Measurements from ENCODE around the gene ANKRD16. TPM values are rescaled to one million over a fixed set of nuclear protein-coding genes. Genes with fewer than 3 reads are reported as not detected.
"Not testable (repeated sequence)": the region's sequence is repeated elsewhere in the genome, so short reads cannot be mapped to it uniquely, and the experiment has no call there.

Gene ANKRD16
- total RNA-seq, 2 experiments from 2014 or later: 7.5 to 7.8 TPM

DNA sequence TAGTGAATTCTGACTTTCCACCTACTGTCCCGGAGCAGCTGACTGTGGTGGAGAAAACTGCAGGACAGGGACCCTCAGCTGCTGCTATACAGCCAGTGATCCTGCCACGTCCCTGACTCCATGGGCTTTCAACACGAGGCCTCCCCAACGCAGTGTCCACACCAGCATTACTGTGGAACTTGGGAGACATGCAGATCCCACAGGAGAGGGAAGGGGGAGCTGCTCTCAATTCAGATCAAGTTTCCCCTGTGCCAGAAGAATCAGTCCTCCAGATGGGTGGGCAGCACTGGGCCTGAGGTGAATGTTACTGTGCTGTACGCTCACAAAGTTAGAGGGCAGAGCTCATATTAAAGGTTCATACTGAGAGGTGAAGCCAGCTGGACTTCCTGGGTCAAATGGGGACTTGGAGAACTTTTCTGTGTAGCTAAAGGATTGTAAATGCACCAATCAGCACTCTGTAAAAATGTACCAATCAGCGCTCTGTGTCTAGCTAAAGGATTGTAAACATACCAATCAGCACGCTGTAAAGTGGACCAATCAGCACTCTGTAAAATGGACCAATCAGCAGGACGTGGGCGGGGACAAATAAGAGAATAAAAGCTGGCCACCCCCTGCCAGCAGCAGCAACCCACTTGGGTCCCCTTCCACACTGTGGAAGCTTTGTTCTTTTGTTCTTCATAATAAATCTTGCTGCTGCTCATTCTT lies 26.6 kb downstream of the ANKRD16 start:
- H3K9me3 Mint-ChIP-seq; H3K27me3 Mint-ChIP-seq; H3K36me3 Mint-ChIP-seq (ENCODE audit: low read depth); H3K4me1 Mint-ChIP-seq (ENCODE audit: low read depth); CTCF ChIA-PET; ATAC-seq; H3K4me3 Mint-ChIP-seq; intact Hi-C loops (cut with micrococcal nuclease); H3K27ac Mint-ChIP-seq; DNase-seq: not testable (repeated sequence)
- POLR2A ChIA-PET: interaction anchor here (1.5 kb wide), 1 partner anchor 21 kb away, joined by 3 read pairs; no protein-coding TSS in a partner anchor

DNA sequence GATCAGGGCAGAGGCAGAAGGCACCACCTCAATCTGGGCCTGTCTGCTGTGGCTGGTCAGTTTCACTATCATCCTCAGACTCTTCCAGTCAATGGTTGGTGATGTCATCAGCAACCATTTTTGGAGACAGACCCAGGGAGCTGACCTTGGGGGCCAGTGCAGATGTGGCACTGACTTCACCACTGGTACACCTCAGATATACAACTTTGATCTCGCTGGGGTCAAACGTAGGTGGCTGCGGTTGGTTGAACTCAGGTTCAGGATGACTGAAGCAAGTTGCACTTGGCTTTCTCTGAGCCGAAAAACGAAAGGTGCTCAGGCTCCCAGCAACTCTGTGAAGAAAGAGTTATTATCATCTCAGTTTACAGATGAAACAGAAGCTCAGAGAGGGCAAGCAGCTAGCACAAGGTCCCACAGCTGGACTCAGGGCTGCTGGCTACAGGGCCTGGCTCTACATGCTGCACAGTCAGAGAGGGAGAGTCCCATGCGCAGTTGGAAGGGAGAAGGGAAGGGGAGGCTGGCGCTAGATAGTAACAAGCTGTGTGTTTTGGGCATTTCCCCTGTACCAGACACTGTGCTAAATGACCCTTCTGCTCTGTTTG lies 27.2 kb downstream of the ANKRD16 start:
- ATAC-seq: peak; percentile 55
- no peak overlapping the region for H3K4me3 Mint-ChIP-seq
- ChIA-PET CTCF (interaction anchor here (1.4 kb wide), 1 partner anchor 12 kb away, joined by 3 read pairs; no protein-coding TSS in a partner anchor), POLR2A (interaction anchor here (0.7 to 1.5 kb wide), 2 partner anchors 21 to 1947 kb away, joined by 3 read pairs; no protein-coding TSS in a partner anchor)
- DNase-seq: peak; percentile 27
- no peaks in the 10 kb centered on the region for H3K9me3 Mint-ChIP-seq
- no peaks in the 10 kb centered on the region for H3K4me1 Mint-ChIP-seq (ENCODE audit: low read depth)
- intact Hi-C loops (cut with micrococcal nuclease): no loop called here
- H3K27ac Mint-ChIP-seq: peak overlapping the region; percentile 3
- H3K27me3 Mint-ChIP-seq: no peaks in the 10 kb centered on the region
- no peaks in the 10 kb centered on the region for H3K36me3 Mint-ChIP-seq (ENCODE audit: low read depth)
- TF ChIP-seq, protein P1, sequence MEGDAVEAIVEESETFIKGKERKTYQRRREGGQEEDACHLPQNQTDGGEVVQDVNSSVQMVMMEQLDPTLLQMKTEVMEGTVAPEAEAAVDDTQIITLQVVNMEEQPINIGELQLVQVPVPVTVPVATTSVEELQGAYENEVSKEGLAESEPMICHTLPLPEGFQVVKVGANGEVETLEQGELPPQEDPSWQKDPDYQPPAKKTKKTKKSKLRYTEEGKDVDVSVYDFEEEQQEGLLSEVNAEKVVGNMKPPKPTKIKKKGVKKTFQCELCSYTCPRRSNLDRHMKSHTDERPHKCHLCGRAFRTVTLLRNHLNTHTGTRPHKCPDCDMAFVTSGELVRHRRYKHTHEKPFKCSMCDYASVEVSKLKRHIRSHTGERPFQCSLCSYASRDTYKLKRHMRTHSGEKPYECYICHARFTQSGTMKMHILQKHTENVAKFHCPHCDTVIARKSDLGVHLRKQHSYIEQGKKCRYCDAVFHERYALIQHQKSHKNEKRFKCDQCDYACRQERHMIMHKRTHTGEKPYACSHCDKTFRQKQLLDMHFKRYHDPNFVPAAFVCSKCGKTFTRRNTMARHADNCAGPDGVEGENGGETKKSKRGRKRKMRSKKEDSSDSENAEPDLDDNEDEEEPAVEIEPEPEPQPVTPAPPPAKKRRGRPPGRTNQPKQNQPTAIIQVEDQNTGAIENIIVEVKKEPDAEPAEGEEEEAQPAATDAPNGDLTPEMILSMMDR (IDR thresholded peaks at IDR 0.05): no peak

DNA sequence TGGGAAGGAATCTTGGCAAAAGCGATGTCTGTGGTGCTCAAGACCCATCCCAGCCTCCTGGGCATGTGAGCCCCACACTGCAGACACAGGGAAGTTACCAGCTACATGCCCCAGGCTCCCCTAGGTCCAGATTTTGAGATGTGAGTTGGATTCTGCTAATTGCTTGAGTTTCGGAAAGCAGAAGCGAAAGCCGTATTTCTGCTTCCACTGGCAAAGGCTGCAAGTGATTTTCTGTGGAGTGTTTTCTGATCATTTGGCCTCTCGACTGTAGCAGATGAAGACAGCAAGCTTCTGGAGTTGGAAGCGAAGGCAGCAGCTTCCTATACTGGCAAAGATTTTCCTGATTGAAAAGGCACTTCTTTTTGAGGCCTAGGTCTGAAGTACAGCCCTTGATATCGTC lies 29.6 kb downstream of the ANKRD16 start:
- ATAC-seq (no peak), DNase-seq (no peak)
- Mint-ChIP-seq H3K4me3 (no peak overlapping the region), H3K27ac (no peak overlapping the region), H3K9me3 (no peaks in the 10 kb centered on the region), H3K4me1 (ENCODE audit: low read depth) (no peaks in the 10 kb centered on the region), H3K36me3 (ENCODE audit: low read depth) (no peaks in the 10 kb centered on the region), H3K27me3 (no peaks in the 10 kb centered on the region)
- intact Hi-C loops (cut with micrococcal nuclease): no loop called here
- TF ChIP-seq, protein P1 (IDR thresholded peaks at IDR 0.05): no peak
- POLR2A ChIA-PET: interaction anchor here (1.3 kb wide), 1 partner anchor 37 kb away, joined by 4 read pairs; no protein-coding TSS in a partner anchor
- CTCF ChIA-PET: interaction anchor here (1.1 to 1.2 kb wide), 2 partner anchors 16 to 237 kb away, joined by 3 read pairs; no protein-coding TSS in a partner anchor

DNA sequence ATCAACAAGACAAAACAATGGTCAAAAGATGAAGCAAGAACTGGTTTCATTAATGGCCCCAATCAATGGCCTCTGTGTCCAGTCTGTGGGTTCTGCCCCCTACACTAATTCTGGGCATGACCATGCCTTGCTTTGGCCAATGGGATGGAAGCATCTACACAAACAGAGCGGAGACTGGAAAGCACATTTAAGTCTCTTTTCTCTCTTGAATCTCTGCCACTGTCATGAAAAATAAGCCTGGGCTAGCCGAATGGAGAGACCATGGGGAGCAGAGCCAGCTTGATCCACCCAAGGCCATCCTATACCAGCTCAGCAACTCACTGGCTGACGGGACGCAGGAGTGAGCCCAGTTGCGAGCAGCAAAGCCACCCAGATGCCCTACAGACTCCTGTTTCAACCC lies 30.9 kb downstream of the ANKRD16 start:
- POLR2A ChIA-PET: interaction anchor here (0.5 to 2.3 kb wide), 2 partner anchors 45 to 110 kb away, joined by 3 to 5 read pairs; partner anchors contain the start of gene GDI2
- H3K4me1 Mint-ChIP-seq (ENCODE audit: low read depth): no peaks in the 10 kb centered on the region
- no peak overlapping the region for H3K4me3 Mint-ChIP-seq
- no peak for ATAC-seq
- no peaks in the 10 kb centered on the region for H3K36me3 Mint-ChIP-seq (ENCODE audit: low read depth)
- TF ChIP-seq, protein P1 (IDR thresholded peaks at IDR 0.05): no peak
- DNase-seq: no peak
- no peaks in the 10 kb centered on the region for H3K27me3 Mint-ChIP-seq
- H3K9me3 Mint-ChIP-seq: no peaks in the 10 kb centered on the region
- no peak overlapping the region for H3K27ac Mint-ChIP-seq
- CTCF ChIA-PET: interaction anchor here (1.1 kb wide), 1 partner anchor 36 kb away, joined by 3 read pairs; no protein-coding TSS in a partner anchor
- intact Hi-C loops (cut with micrococcal nuclease): no loop called here

DNA sequence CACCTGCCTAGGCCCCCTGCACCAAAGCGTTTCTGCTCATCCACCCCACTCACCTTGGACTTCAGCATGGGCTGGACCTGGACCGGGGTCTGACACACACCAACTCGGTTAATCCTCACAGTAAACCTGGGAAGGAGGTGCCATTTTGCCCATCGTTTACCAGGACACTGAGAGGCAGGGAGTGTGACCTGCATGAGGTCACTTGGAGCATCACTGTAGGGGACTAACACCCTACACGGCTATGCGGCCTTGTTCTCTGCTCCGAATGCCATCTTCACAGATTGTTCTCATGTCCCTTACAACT lies 33.0 kb downstream of the ANKRD16 start:
- Mint-ChIP-seq H3K4me3 (no peak overlapping the region), H3K36me3 (ENCODE audit: low read depth) (no peaks in the 10 kb centered on the region), H3K9me3 (no peaks in the 10 kb centered on the region), H3K27me3 (peaks cover 3% of the 10 kb centered on the region), H3K27ac (no peak overlapping the region), H3K4me1 (ENCODE audit: low read depth) (peaks cover 3% of the 10 kb centered on the region)
- CTCF ChIA-PET: no interaction called here
- TF ChIP-seq, protein P1 (IDR thresholded peaks at IDR 0.05): no peak
- POLR2A ChIA-PET: interaction anchor here (0.9 to 2.3 kb wide), 3 partner anchors 26 to 43 kb away, joined by 3 to 5 read pairs (median 4); partner anchors contain the start of genes ANKRD16, FBH1 and GDI2
- ATAC-seq: no peak
- no peak for DNase-seq
- intact Hi-C loops (cut with micrococcal nuclease): no loop called here
